ENCODE results near the gene OCRL. TPM values are rescaled to one million over a fixed set of nuclear protein-coding genes. Genes with fewer than 3 reads are reported as not detected.

The OCRL gene
- polyA plus RNA-seq, 4 donors: 8.4 to 20.3 (median 10.5) TPM

- H3K36me3 ChIP-seq (ENCODE audit: control insufficient read depth in 3 of 3, insufficient read depth in 2 of 3, low read depth in 1 of 3, low read length in 3 of 3): peaks cover 0 to 9% (median 0%) of the 10 kb centered on the region in 3 donors
- FAIRE-seq: no peak
- 56 to 79% (median 64%) methylated on average over 5 of the region's 5 CpGs for whole genome bisulfite sequencing, 3 donors
- H3K27ac ChIP-seq (ENCODE audit: low read depth in 1 of 3, low read length in 2 of 3): peak overlapping the region in 1 of 3 donors; percentile 28
- peak in 1 of 2 donors; percentile 44 for DNase-seq
- no peak overlapping the region for H3K4me3 ChIP-seq (ENCODE audit: low read depth in 1 of 3, low read length in 3 of 3)
- H3K4me1 ChIP-seq (ENCODE audit: control insufficient read depth in 3 of 3, insufficient read depth in 2 of 3, low read depth in 1 of 3, low read length in 2 of 3): no peaks in the 10 kb centered on the region
- no peaks in the 10 kb centered on the region for H3K27me3 ChIP-seq (ENCODE audit: control insufficient read depth in 3 of 3, insufficient read depth in 3 of 3, low read length in 3 of 3)
- H3K9me3 ChIP-seq (ENCODE audit: control insufficient read depth in 2 of 2, insufficient read depth in 1 of 2, low read depth in 1 of 2, low read length in 1 of 2): no peaks in the 10 kb centered on the region
Observed at GRCh38 chrX:129511689-129512088, 28.4 kb upstream of the OCRL start.

GRCh38 chrX:129512409-129512808 lies 27.6 kb upstream of the OCRL start:
- FAIRE-seq: no peak

DNA sequence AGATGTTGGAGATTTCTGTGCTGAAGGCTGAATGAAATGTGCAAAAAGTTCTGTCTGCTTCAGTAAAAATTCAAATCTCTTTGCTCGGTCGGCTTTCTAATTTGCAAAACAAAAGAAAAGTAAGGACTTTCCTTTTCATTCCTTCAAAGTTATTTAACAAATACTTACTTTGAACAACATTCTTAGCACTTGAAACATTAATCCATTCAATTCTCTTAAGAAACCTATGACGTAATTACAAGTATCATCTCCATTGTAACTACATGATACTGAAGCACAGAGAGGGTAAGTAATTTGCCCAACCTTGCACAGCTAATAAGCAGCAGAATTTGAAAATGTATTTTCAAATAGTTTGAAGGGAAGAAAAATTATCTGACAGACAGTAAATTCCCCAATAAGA lies 23.7 kb upstream of the OCRL start:
- no peak overlapping the region for H3K27ac ChIP-seq (ENCODE audit: low read depth in 1 of 3, low read length in 2 of 3)
- peak; percentile 57 for FAIRE-seq
- no peak overlapping the region for H3K4me3 ChIP-seq (ENCODE audit: low read depth in 1 of 3, low read length in 3 of 3)
- H3K36me3 ChIP-seq (ENCODE audit: control insufficient read depth in 3 of 3, insufficient read depth in 2 of 3, low read depth in 1 of 3, low read length in 3 of 3): peaks cover 0 to 5% (median 0%) of the 10 kb centered on the region in 3 donors
- WGBS, 3 donors: 72 to 91% (median 88%) methylated on average over 3 of the region's 3 CpGs
- H3K4me1 ChIP-seq (ENCODE audit: control insufficient read depth in 3 of 3, insufficient read depth in 2 of 3, low read depth in 1 of 3, low read length in 2 of 3): no peaks in the 10 kb centered on the region
- H3K27me3 ChIP-seq (ENCODE audit: control insufficient read depth in 3 of 3, insufficient read depth in 3 of 3, low read length in 3 of 3): no peaks in the 10 kb centered on the region
- no peaks in the 10 kb centered on the region for H3K9me3 ChIP-seq (ENCODE audit: control insufficient read depth in 2 of 2, insufficient read depth in 1 of 2, low read depth in 1 of 2, low read length in 1 of 2)
- no peak for DNase-seq

More at GRCh38 chrX:129512409-129512808, 27.6 kb upstream of the OCRL start:
- H3K4me1 ChIP-seq (ENCODE audit: control insufficient read depth in 3 of 3, insufficient read depth in 2 of 3, low read depth in 1 of 3, low read length in 2 of 3): no peaks in the 10 kb centered on the region
- H3K4me3 ChIP-seq (ENCODE audit: low read depth in 1 of 3, low read length in 3 of 3): no peak overlapping the region
- no peaks in the 10 kb centered on the region for H3K9me3 ChIP-seq (ENCODE audit: control insufficient read depth in 2 of 2, insufficient read depth in 1 of 2, low read depth in 1 of 2, low read length in 1 of 2)
- peak overlapping the region in 1 of 3 donors; percentile 28 for H3K27ac ChIP-seq (ENCODE audit: low read depth in 1 of 3, low read length in 2 of 3)
- WGBS, 3 donors: 63 to 71% (median 67%) methylated on average over 2 of the region's 2 CpGs
- H3K27me3 ChIP-seq (ENCODE audit: control insufficient read depth in 3 of 3, insufficient read depth in 3 of 3, low read length in 3 of 3): no peaks in the 10 kb centered on the region
- no peak for DNase-seq
- H3K36me3 ChIP-seq (ENCODE audit: control insufficient read depth in 3 of 3, insufficient read depth in 2 of 3, low read depth in 1 of 3, low read length in 3 of 3): peaks cover 0 to 8% (median 0%) of the 10 kb centered on the region in 3 donors

DNA sequence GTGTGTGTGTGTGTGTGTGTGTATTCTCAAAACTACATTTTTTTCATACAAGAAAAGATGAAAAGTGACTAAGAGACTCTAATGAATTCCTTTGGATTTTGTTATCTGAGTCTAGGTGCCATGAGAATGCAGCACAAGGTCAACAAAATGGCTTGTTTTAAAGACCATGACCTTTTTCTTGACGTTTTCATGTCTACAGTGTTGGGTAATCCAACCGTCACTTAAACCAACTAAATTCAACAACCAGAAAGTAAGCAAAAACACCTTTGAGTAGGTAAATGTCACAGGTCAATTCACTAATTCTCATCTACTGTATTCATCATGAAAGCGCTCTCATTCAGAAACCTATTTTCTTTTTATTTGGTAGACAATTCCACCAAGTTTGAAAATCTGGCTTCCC lies 19.9 kb upstream of the OCRL start:
- no peaks in the 10 kb centered on the region for H3K4me1 ChIP-seq (ENCODE audit: control insufficient read depth in 3 of 3, insufficient read depth in 2 of 3, low read depth in 1 of 3, low read length in 2 of 3)
- FAIRE-seq: no peak

GRCh38 chrX:129522184-129523078 lies 17.6 kb upstream of the OCRL start:
- no peaks in the 10 kb centered on the region for H3K4me1 ChIP-seq (ENCODE audit: control insufficient read depth in 3 of 3, insufficient read depth in 2 of 3, low read depth in 1 of 3, low read length in 2 of 3)
- H3K27ac ChIP-seq (ENCODE audit: low read depth in 1 of 3, low read length in 2 of 3): peak overlapping the region in 2 of 3 donors; percentile 72 to 94
- DNase-seq (peak; percentile 28 to 64), FAIRE-seq (no peak)
- H3K36me3 ChIP-seq (ENCODE audit: control insufficient read depth in 3 of 3, insufficient read depth in 2 of 3, low read depth in 1 of 3, low read length in 3 of 3): no peaks in the 10 kb centered on the region
- 1 to 26% (median 9%) methylated on average over 22 to 52 of the region's 56 CpGs for WGBS, 3 donors
- no peaks in the 10 kb centered on the region for H3K9me3 ChIP-seq (ENCODE audit: control insufficient read depth in 2 of 2, insufficient read depth in 1 of 2, low read depth in 1 of 2, low read length in 1 of 2)
- peak overlapping the region; percentile 41 to 96 (median 65) for H3K4me3 ChIP-seq (ENCODE audit: low read depth in 1 of 3, low read length in 3 of 3)
- H3K27me3 ChIP-seq (ENCODE audit: control insufficient read depth in 3 of 3, insufficient read depth in 3 of 3, low read length in 3 of 3): no peaks in the 10 kb centered on the region

More for the DNA sequence above, 19.9 kb upstream of the OCRL start:
- no peak for DNase-seq
- Histone ChIP-seq H3K27ac (ENCODE audit: low read depth in 1 of 3, low read length in 2 of 3) (no peak overlapping the region), H3K9me3 (ENCODE audit: control insufficient read depth in 2 of 2, insufficient read depth in 1 of 2, low read depth in 1 of 2, low read length in 1 of 2) (no peaks in the 10 kb centered on the region), H3K4me3 (ENCODE audit: low read depth in 1 of 3, low read length in 3 of 3) (no peak overlapping the region), H3K27me3 (ENCODE audit: control insufficient read depth in 3 of 3, insufficient read depth in 3 of 3, low read length in 3 of 3) (no peaks in the 10 kb centered on the region), H3K36me3 (ENCODE audit: control insufficient read depth in 3 of 3, insufficient read depth in 2 of 3, low read depth in 1 of 3, low read length in 3 of 3) (peaks cover 0 to 2% (median 0%) of the 10 kb centered on the region in 3 donors)
- 68 to 80% (median 72%) methylated on average over 3 of the region's 3 CpGs for WGBS, 3 donors

DNA sequence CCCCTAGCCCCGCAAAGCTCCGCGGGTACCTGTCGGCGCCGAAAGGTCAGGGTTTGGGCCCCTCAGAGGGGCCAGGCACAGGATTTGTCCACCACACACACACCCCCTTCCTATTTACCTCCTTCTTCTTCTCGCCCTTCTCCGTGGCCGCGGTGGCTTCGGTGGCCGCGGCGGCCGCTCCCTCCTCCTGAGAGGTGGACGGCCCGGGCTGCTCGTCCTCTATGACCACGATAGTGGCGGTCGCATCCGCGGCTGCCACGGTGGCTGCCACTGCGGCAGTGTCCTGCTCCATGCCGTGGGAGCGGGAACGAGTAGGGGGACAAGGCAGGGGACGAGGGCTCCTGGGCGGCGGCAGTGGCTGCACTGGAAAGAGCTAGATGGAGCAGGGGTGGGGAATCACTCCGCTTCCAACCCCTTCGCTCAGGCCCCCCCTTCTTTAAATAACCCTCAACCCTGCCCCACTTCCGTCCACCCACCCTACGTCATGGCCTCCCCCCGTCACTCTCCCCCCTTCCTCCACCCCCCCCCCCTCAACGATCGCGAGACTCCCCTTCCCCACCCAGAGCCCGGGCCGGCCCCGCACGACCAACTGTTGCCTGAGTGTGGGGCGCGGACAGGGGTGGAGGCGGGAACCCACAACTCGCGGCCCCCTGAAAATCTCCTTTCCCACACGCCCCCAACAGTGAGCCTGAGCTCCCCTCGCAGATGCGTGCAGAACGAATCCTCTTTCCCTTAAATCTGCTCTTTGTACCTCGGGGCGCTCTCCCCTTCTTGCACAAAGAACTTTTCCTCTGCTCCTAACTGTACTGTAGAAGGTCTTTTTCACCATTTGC lies 16.8 kb upstream of the OCRL start, which contains the start of gene SMARCA1:
TSS of gene SMARCA1 (minus strand) at position 412 of the 833 bp plus-strand sequence. CDS start at position 292, 120 bp downstream.
- Histone ChIP-seq H3K9me3 (ENCODE audit: control insufficient read depth in 2 of 2, insufficient read depth in 1 of 2, low read depth in 1 of 2, low read length in 1 of 2) (no peaks in the 10 kb centered on the region), H3K36me3 (ENCODE audit: control insufficient read depth in 3 of 3, insufficient read depth in 2 of 3, low read depth in 1 of 3, low read length in 3 of 3) (no peaks in the 10 kb centered on the region), H3K27ac (ENCODE audit: low read depth in 1 of 3, low read length in 2 of 3) (peak within 1 kb of the TSS in 2 of 3 donors; percentile 72 to 94), H3K27me3 (ENCODE audit: control insufficient read depth in 3 of 3, insufficient read depth in 3 of 3, low read length in 3 of 3) (no peaks in the 10 kb centered on the region), H3K4me1 (ENCODE audit: control insufficient read depth in 3 of 3, insufficient read depth in 2 of 3, low read depth in 1 of 3, low read length in 2 of 3) (no peaks in the 10 kb centered on the region), H3K4me3 (ENCODE audit: low read depth in 1 of 3, low read length in 3 of 3) (peak within 1 kb of the TSS; percentile 41 to 96 (median 65))
- DNase-seq (peak in 1 of 2 donors; percentile 61), FAIRE-seq (no peak)
- 3 to 43% (median 7%) methylated on average over 21 to 54 of the region's 54 CpGs for WGBS, 3 donors

DNA sequence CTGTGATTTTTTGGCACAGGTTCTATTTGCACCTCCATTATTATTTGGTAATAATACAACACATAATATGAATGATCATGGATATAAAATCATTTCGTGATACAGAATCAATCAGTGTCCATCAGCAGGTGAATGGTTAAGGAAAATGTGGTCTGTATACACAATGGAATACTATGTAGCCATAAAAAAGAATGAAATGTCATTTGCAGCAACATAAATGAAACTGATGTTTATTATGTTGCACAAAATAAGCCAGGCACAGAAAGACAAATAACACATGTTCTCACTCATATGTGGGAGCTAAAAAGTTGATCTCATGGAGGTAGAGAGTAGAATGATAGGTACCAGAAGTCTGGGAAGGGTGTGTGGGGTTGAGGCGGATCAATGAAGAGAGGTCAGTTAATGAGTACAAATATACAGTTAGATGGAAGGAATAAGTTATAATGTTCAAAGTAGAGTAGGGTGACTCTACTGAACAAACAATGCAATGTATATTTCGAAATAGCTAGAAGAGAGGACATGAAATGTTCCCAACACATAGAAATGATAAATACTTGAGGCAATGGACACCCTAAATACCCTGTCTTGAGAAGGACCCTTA lies 15.7 kb upstream of the OCRL start:
- no peaks in the 10 kb centered on the region for H3K36me3 ChIP-seq (ENCODE audit: control insufficient read depth in 3 of 3, insufficient read depth in 2 of 3, low read depth in 1 of 3, low read length in 3 of 3)
- no peak overlapping the region for H3K4me3 ChIP-seq (ENCODE audit: low read depth in 1 of 3, low read length in 3 of 3)
- DNase-seq (no peak), FAIRE-seq (no peak)
- WGBS, 3 donors: 68 to 81% (median 77%) methylated on average over 3 of the region's 3 CpGs
- H3K9me3 ChIP-seq (ENCODE audit: control insufficient read depth in 2 of 2, insufficient read depth in 1 of 2, low read depth in 1 of 2, low read length in 1 of 2): no peaks in the 10 kb centered on the region
- H3K27me3 ChIP-seq (ENCODE audit: control insufficient read depth in 3 of 3, insufficient read depth in 3 of 3, low read length in 3 of 3): no peaks in the 10 kb centered on the region
- H3K4me1 ChIP-seq (ENCODE audit: control insufficient read depth in 3 of 3, insufficient read depth in 2 of 3, low read depth in 1 of 3, low read length in 2 of 3): no peaks in the 10 kb centered on the region
- H3K27ac ChIP-seq (ENCODE audit: low read depth in 1 of 3, low read length in 2 of 3): no peak overlapping the region

DNA sequence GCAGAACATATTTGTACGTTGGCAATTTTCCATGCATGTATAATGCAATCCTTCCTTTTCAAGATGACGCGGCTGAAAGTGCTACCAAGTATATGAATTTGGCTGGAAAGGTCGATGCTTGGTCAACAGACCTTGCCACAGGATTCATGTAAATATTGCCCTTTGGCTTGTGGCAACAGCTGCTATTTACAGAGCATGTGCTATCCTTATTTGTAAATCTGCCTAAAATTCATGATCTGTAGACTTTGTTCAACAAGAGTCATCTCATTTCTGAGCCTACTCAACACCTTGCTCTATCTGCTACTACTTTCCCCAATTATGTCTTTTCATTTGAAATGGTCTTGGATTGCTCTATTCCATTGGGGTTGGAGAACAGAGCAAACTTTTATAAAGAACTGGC lies 14.9 kb upstream of the OCRL start:
- Histone ChIP-seq H3K4me1 (ENCODE audit: control insufficient read depth in 3 of 3, insufficient read depth in 2 of 3, low read depth in 1 of 3, low read length in 2 of 3) (no peaks in the 10 kb centered on the region), H3K4me3 (ENCODE audit: low read depth in 1 of 3, low read length in 3 of 3) (no peak overlapping the region), H3K36me3 (ENCODE audit: control insufficient read depth in 3 of 3, insufficient read depth in 2 of 3, low read depth in 1 of 3, low read length in 3 of 3) (no peaks in the 10 kb centered on the region), H3K27me3 (ENCODE audit: control insufficient read depth in 3 of 3, insufficient read depth in 3 of 3, low read length in 3 of 3) (no peaks in the 10 kb centered on the region), H3K9me3 (ENCODE audit: control insufficient read depth in 2 of 2, insufficient read depth in 1 of 2, low read depth in 1 of 2, low read length in 1 of 2) (no peaks in the 10 kb centered on the region), H3K27ac (ENCODE audit: low read depth in 1 of 3, low read length in 2 of 3) (no peak overlapping the region)
- 57 to 65% (median 60%) methylated on average over 4 of the region's 4 CpGs for WGBS, 3 donors
- DNase-seq: no peak
- FAIRE-seq: no peak

Measured in small intestine (tissue), 7 donors.